HG03432 (cell line): Measurements from ENCODE around the gene ZC2HC1B.
"Not testable (repeated sequence)": the region's sequence is repeated elsewhere in the genome, so short reads cannot be mapped to it uniquely, and the experiment has no call there.

Experiments
- ATAC-seq: cut with Tn5 transposase; IDR thresholded peaks from one replicate; pipeline ENCODE4 v1.9.1; 2021; ENCODE audit warnings: mild to moderate bottlenecking, moderate library complexity; ENCODE audit not compliant: unreplicated experiment

Gene ZC2HC1B

GRCh38 chr6:143867236-143867635 lies 3.0 kb downstream of the ZC2HC1B start:
- ATAC-seq: no peak

DNA sequence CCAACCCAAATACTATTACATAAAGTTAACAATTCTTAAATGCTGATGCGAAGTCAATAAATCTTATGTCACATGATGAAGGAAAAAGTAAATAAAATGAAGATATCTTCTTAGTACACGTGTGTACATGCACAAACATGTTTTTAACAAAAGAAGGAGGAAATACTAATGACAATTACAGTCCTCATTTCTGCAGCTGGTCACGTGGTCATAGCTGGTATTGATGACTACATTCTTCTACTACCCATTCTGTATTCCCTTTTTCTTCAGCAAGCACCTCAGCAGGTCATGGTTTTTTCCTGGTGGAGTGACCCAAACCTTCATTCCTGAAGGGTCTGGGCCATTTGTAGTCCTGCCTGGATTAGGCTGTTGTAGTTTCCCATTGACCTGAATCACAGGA lies 4.5 kb downstream of the ZC2HC1B start:
- ATAC-seq: not testable (repeated sequence)

GRCh38 chr6:143871202-143871730 lies 7.0 kb downstream of the ZC2HC1B start:
- ATAC-seq: not testable (repeated sequence)

DNA sequence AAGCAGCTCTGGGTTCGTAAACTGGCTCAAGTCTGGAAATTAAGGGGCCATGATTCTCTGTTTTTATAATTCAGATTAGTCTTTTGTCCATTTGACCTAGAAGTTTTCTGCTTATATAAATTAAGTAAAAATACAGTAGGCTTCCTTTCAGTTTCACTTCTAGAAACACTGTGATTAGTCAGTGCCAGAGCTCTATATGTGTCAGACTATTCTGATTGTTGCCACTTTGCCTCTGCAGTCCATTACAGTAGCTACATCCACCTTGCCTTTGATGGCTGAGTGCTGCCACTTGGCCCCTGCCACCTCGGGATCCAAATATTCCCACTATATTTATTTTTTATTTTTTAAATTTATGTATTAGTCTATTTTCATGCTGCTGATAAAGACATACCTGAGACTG lies 7.9 kb downstream of the ZC2HC1B start:
- ATAC-seq: peak; percentile 98

GRCh38 chr6:143873600-143873999 lies 9.3 kb downstream of the ZC2HC1B start:
- not testable (repeated sequence) for ATAC-seq

DNA sequence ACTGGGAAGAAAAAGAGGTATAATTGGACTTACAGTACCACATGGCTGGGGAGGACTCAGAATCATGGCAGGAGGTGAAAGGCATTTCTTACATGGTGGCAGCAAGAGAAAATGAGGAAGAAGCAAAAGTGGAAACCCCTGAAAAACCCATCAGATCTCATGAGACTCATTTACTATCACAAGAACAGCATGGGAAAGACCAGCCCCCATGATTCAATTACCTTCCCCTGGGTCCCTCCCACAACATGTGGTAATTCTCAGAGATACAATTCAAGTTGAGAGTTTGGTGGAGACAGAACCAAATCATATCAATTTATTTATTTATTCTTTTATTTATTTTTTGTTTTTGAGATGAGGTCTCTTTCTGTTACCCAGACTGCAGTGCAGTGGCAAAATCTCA lies 10.2 kb downstream of the ZC2HC1B start:
- not testable (repeated sequence) for ATAC-seq

- ATAC-seq: no peak
These were observed 13.5 kb downstream of the ZC2HC1B start for GRCh38 chr6:143877584-143878271.

GRCh38 chr6:143878272-143878760 lies 14.0 kb downstream of the ZC2HC1B start:
- ATAC-seq: no peak

GRCh38 chr6:143880412-143880811 lies 16.1 kb downstream of the ZC2HC1B start:
- ATAC-seq: no peak

- ATAC-seq: no peak
These were observed 18.2 kb downstream of the ZC2HC1B start for GRCh38 chr6:143882401-143882930.

DNA sequence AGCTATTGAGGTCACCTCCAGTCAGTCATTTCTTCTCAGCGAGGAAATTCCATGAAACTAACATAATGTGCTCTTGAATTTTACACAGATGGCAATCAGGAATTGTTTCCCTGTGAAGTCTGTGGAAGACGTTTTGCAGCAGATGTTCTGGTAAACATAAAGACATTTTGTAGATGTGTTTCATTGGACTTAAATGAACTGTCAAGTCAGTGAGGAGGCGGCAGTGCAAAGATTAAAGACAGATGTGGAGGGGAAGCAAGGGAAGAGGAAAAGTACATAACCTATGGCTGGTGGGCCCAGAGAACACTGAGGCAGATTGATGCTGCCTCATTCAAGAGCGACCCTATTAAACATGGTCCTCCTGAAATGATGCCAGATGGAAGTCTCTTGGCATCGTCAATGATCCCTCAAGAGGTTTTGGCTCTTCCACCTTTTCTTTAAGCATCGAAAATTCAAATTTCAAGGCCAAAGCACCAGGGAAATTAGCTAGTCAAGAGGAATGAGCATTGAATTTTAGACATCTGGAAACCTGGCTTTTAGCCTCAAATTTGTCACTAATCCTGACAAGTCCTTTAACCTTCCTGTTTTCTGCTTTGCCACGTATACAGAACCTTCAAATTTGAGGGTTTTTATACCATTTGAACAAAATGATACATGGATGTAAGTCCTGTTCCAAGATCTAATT lies 20.1 kb downstream of the ZC2HC1B start:
- ATAC-seq: no peak

DNA sequence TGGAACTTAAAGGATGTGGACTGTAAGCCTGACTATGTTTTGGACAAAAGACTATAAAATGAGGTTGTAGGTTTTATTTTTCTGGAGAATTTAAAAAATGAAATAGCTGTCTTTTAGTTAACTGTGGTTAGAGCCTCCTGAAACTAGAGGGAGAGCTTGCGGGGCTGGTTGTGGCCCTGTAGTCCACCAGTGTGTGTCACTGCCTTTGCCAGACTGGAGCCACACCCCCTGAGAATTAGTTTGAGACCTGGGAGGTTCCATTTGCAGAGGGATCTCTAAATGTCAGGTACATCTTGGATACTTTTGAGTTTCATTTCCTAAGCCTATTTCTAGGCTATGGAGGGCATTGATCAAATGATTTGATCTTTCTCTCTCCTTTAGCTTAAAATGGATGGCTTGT lies 20.8 kb downstream of the ZC2HC1B start:
- ATAC-seq: no peak

DNA sequence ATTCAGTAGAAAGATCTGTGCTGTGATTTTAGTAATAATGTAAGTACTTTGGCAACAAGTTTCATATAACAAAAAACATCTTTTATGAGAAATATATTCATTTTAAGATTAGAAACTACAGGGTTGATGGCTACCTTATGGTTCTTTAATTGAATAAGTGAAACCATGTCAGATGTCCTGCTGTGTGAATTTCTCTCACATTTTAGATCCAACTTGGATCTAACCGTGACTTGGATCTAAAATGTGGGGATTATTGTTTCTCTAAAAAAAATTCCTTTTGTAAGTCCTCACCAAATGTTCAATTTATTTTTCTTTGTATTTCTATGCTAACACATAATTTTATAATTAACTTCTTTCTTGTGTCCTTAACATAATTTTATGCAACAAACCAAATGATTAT lies 30.4 kb downstream of the ZC2HC1B start:
- ATAC-seq: no peak

- ATAC-seq: no peak
These were observed 32.0 kb downstream of the ZC2HC1B start for GRCh38 chr6:143896126-143896860.

DNA sequence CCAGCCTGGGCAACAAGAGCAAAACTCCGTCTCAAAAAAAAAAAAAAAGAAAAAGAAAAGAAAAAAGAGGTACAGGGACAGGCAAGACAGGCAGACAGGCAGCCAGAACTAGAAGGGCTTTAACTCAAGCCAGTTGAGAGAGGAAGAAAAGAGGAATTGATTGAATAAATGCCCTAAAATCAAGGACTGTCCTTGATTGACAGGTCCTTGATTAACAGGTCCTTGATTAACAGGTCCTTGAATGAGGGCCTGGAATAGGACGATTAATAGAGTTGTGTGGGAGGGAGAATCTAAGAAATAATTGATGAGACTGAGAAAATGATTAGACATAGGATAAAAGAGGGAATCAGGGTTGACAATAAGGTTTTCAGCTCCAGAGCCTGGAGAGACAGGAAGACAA lies 36.1 kb downstream of the ZC2HC1B start:
- ATAC-seq: no peak

DNA sequence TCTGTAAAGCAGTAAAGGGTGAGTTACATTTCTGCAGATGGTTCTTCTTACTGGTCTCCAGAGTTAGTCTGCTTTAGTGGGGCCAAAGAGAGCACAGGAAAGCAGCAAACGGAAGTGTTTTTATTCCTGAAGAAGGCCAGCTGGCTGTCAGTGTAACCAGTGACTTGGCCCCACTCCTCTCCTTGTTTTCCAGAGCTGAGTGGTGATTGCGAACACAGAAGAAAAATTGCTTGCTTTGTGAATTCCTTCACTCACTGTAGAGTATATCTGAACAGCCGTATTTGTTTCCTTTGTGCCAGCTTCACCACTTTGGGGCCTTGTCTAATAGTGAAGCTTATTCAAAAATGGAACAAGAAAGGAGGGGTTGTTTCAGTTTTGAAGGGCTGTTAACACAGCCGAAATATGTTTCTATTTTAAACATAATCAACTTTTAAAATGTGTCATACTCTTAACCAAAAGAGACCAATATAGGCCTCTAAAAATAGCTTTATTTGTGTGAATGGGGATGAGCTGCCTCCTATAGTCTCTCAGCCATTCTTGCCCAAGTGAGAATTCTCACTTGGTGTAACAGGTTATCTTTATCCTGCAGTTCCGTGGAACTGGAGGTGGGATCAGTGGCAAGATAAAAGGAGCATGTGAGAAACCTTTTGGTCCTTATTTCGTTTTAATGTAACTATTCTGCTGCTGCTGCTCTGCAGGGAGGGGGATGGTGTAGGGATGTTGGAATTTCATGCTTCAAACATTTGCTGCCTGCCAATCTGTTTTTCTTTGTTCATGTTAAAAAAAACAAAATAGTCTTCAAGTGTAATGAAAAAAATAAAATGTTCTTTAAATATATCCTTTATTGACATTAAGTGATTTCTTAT lies 37.8 kb downstream of the ZC2HC1B start:
- peak; percentile 97 for ATAC-seq

GRCh38 chr6:143902827-143903226 lies 38.6 kb downstream of the ZC2HC1B start:
- ATAC-seq: no peak

DNA sequence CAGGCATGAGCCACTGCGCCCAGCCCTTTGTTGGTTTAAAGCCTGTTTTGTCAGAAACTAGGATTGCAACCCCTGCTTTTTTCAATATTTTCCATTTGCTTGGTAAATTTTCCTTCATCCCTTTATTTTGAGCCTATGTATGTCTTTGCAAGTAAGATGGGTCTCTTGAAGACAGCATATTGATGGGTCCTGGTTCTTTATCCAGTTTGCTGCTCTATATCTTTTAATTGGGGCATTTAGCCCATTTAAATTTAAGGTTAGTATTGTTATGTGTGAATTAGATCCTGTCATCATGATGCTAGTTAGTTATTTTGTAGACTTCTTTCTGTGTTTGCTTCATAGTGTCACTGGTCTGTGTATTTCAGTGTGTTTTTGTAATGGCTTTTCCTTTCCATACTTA lies 46.8 kb downstream of the ZC2HC1B start:
- no peak for ATAC-seq

DNA sequence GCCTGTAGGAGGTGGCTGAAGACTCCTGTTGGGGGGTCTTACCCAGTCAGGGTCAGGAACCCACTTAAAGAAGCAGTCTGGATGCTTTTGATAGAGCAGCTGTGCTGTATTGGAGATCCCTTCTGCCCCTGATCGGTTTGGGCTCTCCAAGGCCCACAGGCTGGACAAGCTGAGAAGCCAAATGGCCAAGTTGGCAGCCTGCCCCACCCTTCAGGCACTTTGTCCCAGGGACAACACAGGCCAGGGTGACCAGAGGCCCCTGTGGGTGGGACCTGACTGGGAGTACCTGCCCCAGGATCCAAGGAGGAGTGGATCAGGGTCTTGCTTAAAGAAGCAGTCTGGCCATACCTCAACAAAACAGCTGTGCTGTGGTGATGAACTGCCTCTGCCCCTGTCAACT lies 48.4 kb downstream of the ZC2HC1B start:
- ATAC-seq: no peak

- not testable (repeated sequence) for ATAC-seq
These were observed 52.8 kb downstream of the ZC2HC1B start for GRCh38 chr6:143917026-143917425.
